PC-3 (cell line): Measurements from ENCODE around the gene RPS6KC1.

Experiments used
- CTCF ChIP-seq: fragments of 300-600 bp; sonication (generic); conservative IDR thresholded peaks from 2 replicates; pipeline ENCODE4 v1.5.1; 2017; ENCODE audit warnings: antibody characterized with exemption, low read depth, mild to moderate bottlenecking, low read length
- EZH2 ChIP-seq: fragments of 300-600 bp; sonication (generic); IDR thresholded peaks from one replicate; pipeline ENCODE4 v1.6.1; 2017; ENCODE audit warnings: antibody characterized with exemption, mild to moderate bottlenecking, low read length; ENCODE audit not compliant: unreplicated experiment
- EZH2phosphoT487 ChIP-seq: fragments of 300-600 bp; sonication (generic); IDR thresholded peaks from 2 replicates; pipeline ENCODE4 v1.6.1; 2018; ENCODE audit warnings: mild to moderate bottlenecking, antibody characterized with exemption, low read length, borderline replicate concordance

- TF ChIP-seq CTCF (no peak), EZH2 (no peak), EZH2phosphoT487 (no peak)
Observed at GRCh38 chr1:213269829-213270228, 218.8 kb downstream of the RPS6KC1 start.
